NCI-H1092 treated with DMSO at 0.1 percent for 48 hours (cell line): ENCODE data around the gene MMP23B.
"Not testable (repeated sequence)": the region's sequence is repeated elsewhere in the genome, so short reads cannot be mapped to it uniquely, and the experiment has no call there.

Experiments
- DNase-seq: peaks from one replicate; lab custom pipeline; 2025; lab: John Stamatoyannopoulos, UW

MMP23B gene

GRCh38 chr1:1631782-1632420 is at the start of gene MMP23B:
MMP23B (plus strand) TSS chr1:1632173; CDS start chr1:1632219, 46 bp downstream.
- DNase-seq = no peak

DNA sequence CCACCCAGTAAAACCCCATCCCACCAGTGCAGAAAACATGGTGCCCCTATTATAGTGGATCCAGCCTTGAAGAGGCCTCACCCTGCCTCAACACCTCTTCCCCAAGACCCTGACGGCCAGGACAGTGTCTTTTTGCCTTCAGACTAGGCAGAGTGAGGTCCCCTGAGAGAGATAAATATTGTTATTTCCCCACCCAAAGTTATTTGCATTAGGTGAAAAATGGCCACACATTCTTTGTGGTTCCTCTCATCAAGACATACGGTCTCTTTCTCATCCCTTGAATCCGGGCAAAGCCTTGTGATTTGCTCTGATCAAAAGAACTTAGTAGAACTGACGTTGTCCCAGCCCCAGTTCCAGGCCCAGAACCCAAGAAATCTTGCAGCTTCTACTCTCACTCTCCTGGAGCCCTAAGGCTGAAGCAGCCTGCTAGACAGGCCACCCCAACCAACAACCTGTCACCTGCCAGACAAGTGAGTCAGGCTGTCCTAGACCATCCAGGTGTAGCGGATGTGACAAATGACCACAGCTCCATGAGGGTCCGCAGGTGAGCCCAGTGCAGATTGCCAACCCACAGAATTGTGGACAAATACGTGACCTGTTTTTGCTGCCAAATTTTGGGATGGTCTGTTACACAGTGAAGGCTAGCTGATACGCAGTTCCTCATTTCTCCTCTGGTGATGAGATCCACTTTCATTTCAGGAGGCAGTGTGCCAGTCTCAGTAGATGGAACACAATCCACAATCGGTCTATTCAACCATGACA is 49.2 kb upstream of the MMP23B start:
- no peak for DNase-seq

DNA sequence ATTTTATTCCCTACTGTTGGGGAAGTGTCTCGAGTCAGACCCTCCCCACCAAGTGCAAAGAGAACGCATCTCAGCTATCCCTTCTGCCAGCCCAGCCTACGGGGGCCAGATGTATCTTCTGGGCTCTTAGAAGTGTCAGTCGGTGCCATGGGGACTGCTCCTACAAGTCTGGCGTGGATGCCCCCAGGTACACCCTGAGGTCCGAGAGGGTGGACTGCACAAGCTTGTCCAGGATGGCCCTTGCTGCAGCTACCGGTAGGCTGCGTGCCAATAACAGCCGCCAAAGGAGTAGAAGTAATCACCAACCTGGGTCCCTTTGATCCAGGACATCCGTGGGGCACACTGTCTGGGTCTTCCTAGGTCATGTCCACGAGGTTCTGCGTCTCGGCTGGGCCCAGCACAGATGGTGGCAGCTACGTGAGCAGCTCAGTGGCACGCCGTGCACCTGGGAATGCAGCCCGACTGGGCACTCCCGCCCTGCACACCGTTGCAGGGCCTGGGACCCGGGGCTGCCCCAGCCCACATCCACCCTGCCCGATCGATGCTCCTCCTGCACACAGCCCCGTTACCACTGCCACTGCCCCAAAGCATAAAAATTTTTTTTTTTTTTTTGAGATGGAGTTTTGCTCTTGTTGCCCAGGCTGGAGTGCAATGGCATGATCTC is 48.5 kb upstream of the MMP23B start:
- no peak for DNase-seq

- DNase-seq = no peak
These were observed 40.5 kb upstream of the MMP23B start for GRCh38 chr1:1591452-1591851.

DNA sequence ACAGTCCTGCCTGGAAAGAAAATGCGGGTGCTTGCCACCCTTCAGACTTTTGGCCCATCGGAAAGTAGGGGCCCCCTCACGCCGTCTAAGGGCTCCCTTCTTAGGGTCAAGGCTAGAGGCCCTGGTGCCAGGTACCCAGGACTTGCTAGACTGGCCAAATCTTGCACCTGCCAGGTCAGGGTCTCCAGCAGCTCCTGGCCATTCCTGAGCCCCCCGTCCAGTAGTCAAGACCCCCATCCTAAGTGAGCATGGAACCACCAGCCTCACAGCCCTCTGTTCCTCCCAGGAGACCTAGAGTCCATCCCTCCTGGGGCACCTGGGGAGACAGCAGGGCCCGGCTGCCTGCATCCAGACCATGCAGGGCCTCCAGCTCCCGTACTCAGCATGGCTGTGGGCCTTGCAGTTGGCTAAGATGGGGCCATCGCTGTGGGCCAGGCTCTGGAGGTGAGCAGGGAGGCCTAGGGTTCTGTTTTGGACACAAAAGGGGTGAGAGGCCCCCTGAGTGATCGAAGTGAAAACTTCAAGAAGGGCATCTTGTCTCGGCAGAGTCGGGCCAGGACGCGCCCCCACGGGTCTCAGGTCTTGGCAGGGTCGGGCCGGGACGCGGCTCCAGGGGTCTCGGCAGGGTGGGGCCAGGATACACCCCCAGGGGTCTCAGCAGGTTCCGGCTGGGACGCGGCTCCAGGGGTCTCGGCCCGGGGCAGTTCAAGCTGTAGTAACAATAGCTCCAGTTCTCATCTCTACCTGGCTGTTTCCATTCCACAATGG is 38.0 kb upstream of the MMP23B start:
- no peak for DNase-seq

GRCh38 chr1:1594602-1595260 is 37.2 kb upstream of the MMP23B start:
- DNase-seq = no peak

GRCh38 chr1:1595341-1595740 is 36.6 kb upstream of the MMP23B start:
- DNase-seq = not testable (repeated sequence)

DNA sequence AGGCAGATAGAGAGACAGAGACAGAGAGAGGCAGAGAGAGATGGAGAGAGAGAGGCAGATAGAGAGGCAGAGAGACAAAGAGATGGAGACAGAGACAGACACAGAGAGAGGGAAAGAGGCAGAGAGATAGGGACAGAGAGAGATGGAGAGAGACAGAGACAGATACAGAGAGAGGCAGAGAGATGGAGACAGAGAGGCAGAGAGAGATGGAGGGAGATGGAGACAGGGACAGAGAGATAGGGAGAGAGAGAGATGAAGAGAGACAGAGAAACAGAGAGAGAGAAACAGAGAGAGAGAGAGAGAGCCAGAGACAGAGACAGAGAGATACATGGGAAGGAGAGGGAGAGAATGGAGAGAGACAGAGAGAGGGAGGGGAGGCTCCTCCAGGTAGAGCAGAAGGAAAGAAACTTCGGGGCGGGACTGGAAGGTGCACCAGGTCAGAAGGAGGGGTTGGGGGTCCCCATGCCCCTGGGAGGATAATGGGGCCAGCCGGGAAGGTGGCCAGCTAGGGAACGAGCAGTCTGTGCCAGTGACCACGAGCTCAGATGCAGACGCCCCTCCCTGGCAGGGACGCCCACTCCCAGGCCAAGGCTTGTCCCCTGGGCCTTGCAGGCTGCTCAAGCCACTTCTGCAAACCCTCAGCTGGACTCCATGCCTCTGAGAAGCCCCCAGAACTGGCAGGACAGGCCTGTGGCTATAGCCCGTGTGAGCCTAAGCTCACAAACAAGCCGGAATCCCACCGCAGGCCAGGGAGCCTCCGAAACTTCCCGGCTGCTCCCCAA is 35.3 kb upstream of the MMP23B start:
- no peak for DNase-seq

GRCh38 chr1:1597275-1597930 is 34.6 kb upstream of the MMP23B start:
- no peak for DNase-seq

DNA sequence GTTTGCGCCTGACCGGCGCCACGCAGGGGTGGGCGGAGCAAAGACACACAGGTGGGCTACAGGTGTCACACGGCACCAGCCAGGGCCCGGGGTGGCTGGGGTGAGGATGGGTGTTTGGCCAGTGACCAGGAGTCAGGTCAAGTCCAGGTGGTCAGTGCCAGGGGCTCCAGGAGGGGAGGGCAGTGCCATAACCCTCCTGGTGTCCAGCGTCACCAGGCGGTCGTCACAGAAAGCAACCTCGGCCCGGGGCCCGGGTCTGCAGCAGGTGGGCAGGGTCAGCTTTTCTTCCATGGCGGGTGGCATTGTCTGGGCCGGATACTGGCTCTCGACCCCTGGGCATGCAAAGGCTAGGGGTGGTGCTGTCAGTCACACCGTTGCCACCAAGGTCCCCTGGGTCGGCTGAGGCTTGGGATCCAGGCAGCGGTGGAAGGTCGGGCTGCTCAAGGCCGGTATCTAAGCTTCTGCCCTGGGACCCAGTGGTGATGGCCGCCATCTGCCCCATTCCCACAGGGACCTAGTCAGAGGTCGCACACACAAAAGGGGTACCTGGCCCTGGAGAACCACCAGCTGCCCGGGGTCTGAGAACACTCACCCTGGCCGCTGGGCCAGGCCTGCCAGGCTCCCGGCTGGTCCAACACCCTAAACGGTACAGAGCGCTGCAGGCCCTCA is 33.8 kb upstream of the MMP23B start:
- no peak for DNase-seq

GRCh38 chr1:1598720-1599029 is 33.3 kb upstream of the MMP23B start:
- DNase-seq = no peak

GRCh38 chr1:1599030-1599934 is 32.7 kb upstream of the MMP23B start:
- no peak for DNase-seq

DNA sequence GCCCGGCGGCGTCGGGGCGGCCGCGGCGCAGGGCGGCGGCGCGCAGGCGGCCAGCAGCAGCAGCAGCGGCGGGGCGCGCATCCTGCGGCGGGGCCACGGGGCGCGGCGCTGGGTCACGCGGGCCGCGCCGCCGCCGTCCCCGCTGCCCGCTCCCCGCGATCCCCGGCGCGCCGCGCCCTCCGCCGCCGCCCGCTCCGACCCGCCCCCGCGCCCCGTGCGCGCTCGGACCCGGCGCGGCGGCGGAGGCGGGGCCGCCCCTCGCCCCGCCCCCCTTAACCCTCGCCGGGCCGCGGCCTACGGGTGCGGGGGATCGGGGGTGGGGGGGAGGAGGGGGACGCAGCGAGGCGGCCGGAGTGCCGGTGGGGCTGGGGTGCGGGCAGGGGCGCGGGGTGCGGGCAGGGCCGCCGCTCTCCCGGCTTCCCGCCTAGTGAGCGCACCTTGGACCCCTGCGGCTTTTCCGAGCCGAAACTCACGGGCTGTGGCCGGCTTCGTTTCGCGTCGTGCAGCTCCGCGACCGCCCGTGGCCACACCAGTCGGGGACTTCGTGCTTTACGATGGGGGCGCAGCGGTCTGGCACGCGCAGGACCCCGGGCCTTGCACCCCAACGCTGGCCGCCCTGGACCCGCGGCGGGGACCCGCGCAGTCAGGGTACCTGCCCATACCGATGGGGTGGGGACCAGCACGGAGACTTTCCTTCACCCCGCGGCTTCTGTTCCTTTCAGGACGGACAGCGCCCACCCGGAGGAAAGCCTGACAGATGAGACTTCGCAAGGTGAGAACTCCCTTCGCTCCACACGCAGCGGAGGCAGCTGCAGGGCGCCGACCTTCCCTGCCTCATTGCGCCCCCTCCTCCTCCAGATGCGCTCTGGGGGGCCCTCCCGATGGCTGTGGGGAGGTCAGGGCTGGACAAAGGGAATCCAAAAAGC is 31.8 kb upstream of the MMP23B start, which contains the start of gene FNDC10:
TSS of gene FNDC10 (minus strand) at position 201 of the 926 bp plus-strand sequence. CDS start at position 81, 120 bp downstream.
- no peak for DNase-seq

- DNase-seq = no peak
These were observed 31.0 kb upstream of the MMP23B start for GRCh38 chr1:1600861-1601563.

GRCh38 chr1:1601564-1602303 is 30.2 kb upstream of the MMP23B start:
- no peak for DNase-seq

DNA sequence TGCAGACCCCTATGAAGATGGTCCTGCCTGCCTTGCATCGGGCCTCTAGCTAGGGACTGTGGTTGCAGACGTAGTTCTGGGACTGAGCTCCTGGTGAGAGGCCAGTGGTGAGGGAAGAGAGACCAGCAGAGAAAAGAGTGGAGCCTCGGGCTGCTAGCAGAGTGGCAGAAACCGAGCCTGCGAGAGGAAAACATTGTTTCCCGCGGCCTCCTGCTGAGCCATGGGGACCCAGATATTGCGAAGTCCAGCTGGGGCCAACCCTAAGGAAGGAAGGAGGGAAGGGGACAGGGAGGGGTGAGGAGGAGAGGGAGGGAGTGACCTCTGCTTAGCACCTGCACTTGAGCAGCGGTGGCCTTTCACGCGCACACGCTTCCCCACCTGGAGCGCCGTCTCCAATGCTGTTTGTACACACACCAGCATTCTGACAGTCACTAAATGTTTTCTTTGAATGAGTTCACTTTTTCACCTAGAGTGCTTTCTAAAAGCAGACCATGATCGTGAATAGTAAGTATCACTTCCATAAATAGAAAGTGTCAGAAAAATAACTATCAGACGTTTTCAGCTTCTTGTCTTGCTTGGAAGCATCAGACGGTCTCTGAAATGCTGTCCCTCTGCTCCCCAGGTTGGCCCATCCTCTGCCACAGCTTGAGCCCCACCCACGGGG is 29.5 kb upstream of the MMP23B start:
- no peak for DNase-seq
